ENCODE measurements around the gene ZNF654. TPM values are rescaled to one million over a fixed set of nuclear protein-coding genes. Genes with fewer than 3 reads are reported as not detected.

ZNF654 gene
- total RNA-seq, 2 experiments from 2014 or later: 5.6 to 18.5 TPM

- H3K9me3 ChIP-seq (ENCODE audit: low read length): no peaks in the 10 kb centered on the region
- no peak for TF ChIP-seq CTCF (conservative IDR thresholded peaks at IDR 0.05; ENCODE audit: low read length)
- no peak for TF ChIP-seq EZH2phosphoT487 (IDR thresholded peaks at IDR 0.05; ENCODE audit: borderline replicate concordance, low read depth, low read length)
- DNase-seq (ENCODE audit: low spot score): peak; percentile 60
- no peaks in the 10 kb centered on the region for H3K36me3 ChIP-seq (ENCODE audit: insufficient read depth, low read length)
- no peaks in the 10 kb centered on the region for H3K79me2 ChIP-seq (ENCODE audit: insufficient read depth, low read depth, low read length)
- H3K9me2 ChIP-seq (ENCODE audit: insufficient read depth, low read length): no peaks in the 10 kb centered on the region
- peaks cover 19% of the 10 kb centered on the region for H3K4me1 ChIP-seq (ENCODE audit: insufficient read depth, low read length, poor library complexity, severe bottlenecking)
- no peaks in the 10 kb centered on the region for H4K20me1 ChIP-seq (ENCODE audit: insufficient read depth, low read length)
- H3K4me2 ChIP-seq (ENCODE audit: low read length): peak overlapping the region; percentile 77
- POLR2A ChIA-PET: interaction anchor here (0.6 to 2.7 kb wide), 10 partner anchors 12 to 333 kb away, joined by 3 to 18 read pairs (median 5); partner anchors contain the start of genes CGGBP1 and ZNF654
- peak overlapping the region; percentile 65 for H3K4me3 ChIP-seq (ENCODE audit: low read depth, low read length, poor library complexity, severe bottlenecking)
- CTCF ChIA-PET (ENCODE audit: unreplicated experiment): interaction anchor here (0.9 kb wide), 1 partner anchor 27 kb away, joined by 3 read pairs; the partner anchor contains the start of gene CGGBP1
- intact Hi-C loops (cut with micrococcal nuclease; ENCODE audit: unreplicated experiment): loop anchor here (2.0 kb wide), 1 partner anchor 21 kb away; no protein-coding TSS in a partner anchor
- peak overlapping the region; percentile 97 for H2AFZ ChIP-seq (ENCODE audit: low read length)
- BruUV-seq (replicated peaks): no TSS peak
- H3K27ac ChIP-seq (ENCODE audit: low read depth, low read length, poor library complexity, severe bottlenecking): no peak overlapping the region
These were observed 27.4 kb upstream of the ZNF654 start for GRCh38 chr3:88031642-88032077.

GRCh38 chr3:88032245-88032644, 26.8 kb upstream of the ZNF654 start:
- H3K4me3 ChIP-seq (ENCODE audit: low read depth, low read length, poor library complexity, severe bottlenecking): peak overlapping the region; percentile 65
- CTCF ChIA-PET (ENCODE audit: unreplicated experiment): interaction anchor here (0.9 kb wide), 1 partner anchor 26 kb away, joined by 3 read pairs; the partner anchor contains the start of gene CGGBP1
- no peaks in the 10 kb centered on the region for H3K79me2 ChIP-seq (ENCODE audit: insufficient read depth, low read depth, low read length)
- POLR2A ChIA-PET: interaction anchor here (0.9 to 2.7 kb wide), 8 partner anchors 11 to 118 kb away, joined by 3 to 18 read pairs (median 6); partner anchors contain the start of genes CGGBP1 and ZNF654
- DNase-seq (ENCODE audit: low spot score): no peak
- peaks cover 19% of the 10 kb centered on the region for H3K4me1 ChIP-seq (ENCODE audit: insufficient read depth, low read length, poor library complexity, severe bottlenecking)
- H4K20me1 ChIP-seq (ENCODE audit: insufficient read depth, low read length): no peaks in the 10 kb centered on the region
- no TSS peak for BruUV-seq (replicated peaks)
- peak overlapping the region; percentile 97 for H2AFZ ChIP-seq (ENCODE audit: low read length)
- H3K9me3 ChIP-seq (ENCODE audit: low read length): no peaks in the 10 kb centered on the region
- H3K36me3 ChIP-seq (ENCODE audit: insufficient read depth, low read length): no peaks in the 10 kb centered on the region
- H3K27ac ChIP-seq (ENCODE audit: low read depth, low read length, poor library complexity, severe bottlenecking): no peak overlapping the region
- H3K4me2 ChIP-seq (ENCODE audit: low read length): peak overlapping the region; percentile 77
- intact Hi-C loops (cut with micrococcal nuclease; ENCODE audit: unreplicated experiment): loop anchor here (2.0 kb wide), 1 partner anchor 21 kb away; no protein-coding TSS in a partner anchor
- H3K9me2 ChIP-seq (ENCODE audit: insufficient read depth, low read length): no peaks in the 10 kb centered on the region
- TF ChIP-seq EZH2phosphoT487 (IDR thresholded peaks at IDR 0.05; ENCODE audit: borderline replicate concordance, low read depth, low read length) (no peak), CTCF (conservative IDR thresholded peaks at IDR 0.05; ENCODE audit: low read length) (no peak)

- TF ChIP-seq CTCF (conservative IDR thresholded peaks at IDR 0.05; ENCODE audit: low read length): no peak
- Histone ChIP-seq H3K79me2 (ENCODE audit: insufficient read depth, low read depth, low read length) (no peaks in the 10 kb centered on the region), H3K4me2 (ENCODE audit: low read length) (0 out of 2 replicates have a peak overlapping the region, but pooled peaks have one; percentile 6), H3K9me3 (ENCODE audit: low read length) (no peaks in the 10 kb centered on the region), H3K4me3 (ENCODE audit: low read depth, low read length, poor library complexity, severe bottlenecking) (no peak overlapping the region), H3K27ac (ENCODE audit: low read depth, low read length, poor library complexity, severe bottlenecking) (no peak overlapping the region), H4K20me1 (ENCODE audit: insufficient read depth, low read length) (no peaks in the 10 kb centered on the region), H2AFZ (ENCODE audit: low read length) (peak overlapping the region; percentile 97), H3K9me2 (ENCODE audit: insufficient read depth, low read length) (no peaks in the 10 kb centered on the region), H3K4me1 (ENCODE audit: insufficient read depth, low read length, poor library complexity, severe bottlenecking) (peaks cover 19% of the 10 kb centered on the region), H3K36me3 (ENCODE audit: insufficient read depth, low read length) (no peaks in the 10 kb centered on the region)
- CTCF ChIA-PET (ENCODE audit: unreplicated experiment): no interaction called here
- BruUV-seq (replicated peaks): no TSS peak
- intact Hi-C loops (cut with micrococcal nuclease; ENCODE audit: unreplicated experiment): loop anchor here (2.0 kb wide), 1 partner anchor 20 kb away; no protein-coding TSS in a partner anchor
- DNase-seq (ENCODE audit: low spot score): no peak
- POLR2A ChIA-PET: interaction anchor here (0.9 to 2.7 kb wide), 5 partner anchors 10 to 117 kb away, joined by 3 to 18 read pairs (median 14); partner anchors contain the start of genes CGGBP1 and ZNF654
These were observed 26.0 kb upstream of the ZNF654 start for GRCh38 chr3:88033079-88033478.

Measured in OCI-LY7 (cell line).